Measurements from ENCODE around the gene FOXC1.

Gene FOXC1

GRCh38 chr6:1609648-1610496, at the start of gene FOXC1:
Gene FOXC1 (plus strand): TSS chr6:1609915. CDS start chr6:1610446, 531 bp downstream.
- peak; percentile 89 for DNase-seq (ENCODE audit: low read depth)

- DNase-seq (ENCODE audit: low read depth): no peak
Measured at GRCh38 chr6:1560281-1561058, 49.2 kb upstream of the FOXC1 start.

- DNase-seq (ENCODE audit: low read depth): no peak
Measured at GRCh38 chr6:1561355-1561754, 48.4 kb upstream of the FOXC1 start.

GRCh38 chr6:1562171-1562955, 47.4 kb upstream of the FOXC1 start:
- DNase-seq (ENCODE audit: low read depth): no peak

- DNase-seq (ENCODE audit: low read depth): no peak
Measured at GRCh38 chr6:1569377-1569776, 40.3 kb upstream of the FOXC1 start.

GRCh38 chr6:1570848-1571247, 38.9 kb upstream of the FOXC1 start:
- no peak for DNase-seq (ENCODE audit: low read depth)

GRCh38 chr6:1572892-1573291, 36.8 kb upstream of the FOXC1 start:
- DNase-seq (ENCODE audit: low read depth): no peak

- DNase-seq (ENCODE audit: low read depth): no peak
Measured at GRCh38 chr6:1574083-1574761, 35.5 kb upstream of the FOXC1 start.

- no peak for DNase-seq (ENCODE audit: low read depth)
Measured at GRCh38 chr6:1574890-1575209, 34.9 kb upstream of the FOXC1 start.

- no peak for DNase-seq (ENCODE audit: low read depth)
Measured at GRCh38 chr6:1575210-1576041, 34.3 kb upstream of the FOXC1 start.

GRCh38 chr6:1576166-1576565, 33.5 kb upstream of the FOXC1 start:
- no peak for DNase-seq (ENCODE audit: low read depth)

GRCh38 chr6:1576711-1577110, 33.0 kb upstream of the FOXC1 start:
- DNase-seq (ENCODE audit: low read depth): no peak

- no peak for DNase-seq (ENCODE audit: low read depth)
Measured at GRCh38 chr6:1577146-1577680, 32.5 kb upstream of the FOXC1 start.

GRCh38 chr6:1577896-1578745, 31.6 kb upstream of the FOXC1 start:
- DNase-seq (ENCODE audit: low read depth): no peak

GRCh38 chr6:1579096-1579495, 30.6 kb upstream of the FOXC1 start:
- DNase-seq (ENCODE audit: low read depth): no peak

- no peak for DNase-seq (ENCODE audit: low read depth)
Measured at GRCh38 chr6:1580109-1580508, 29.6 kb upstream of the FOXC1 start.

- no peak for DNase-seq (ENCODE audit: low read depth)
Measured at GRCh38 chr6:1580585-1580984, 29.1 kb upstream of the FOXC1 start.

- no peak for DNase-seq (ENCODE audit: low read depth)
Measured at GRCh38 chr6:1581120-1581991, 28.4 kb upstream of the FOXC1 start.

- DNase-seq (ENCODE audit: low read depth): no peak
Measured at GRCh38 chr6:1584146-1584545, 25.6 kb upstream of the FOXC1 start.
